COR-L47 (cell line): ENCODE data around the gene FAM124B.
"Not testable (repeated sequence)": the region's sequence is repeated elsewhere in the genome, so short reads cannot be mapped to it uniquely, and the experiment has no call there.

Source experiments
- DNase-seq: peaks from one replicate; lab custom pipeline; 2025; lab: John Stamatoyannopoulos, UW

Gene FAM124B

GRCh38 chr2:224412141-224413015 lies 10.5 kb upstream of the FAM124B start:
- no peak for DNase-seq

- no peak for DNase-seq
These were observed 9.1 kb upstream of the FAM124B start for GRCh38 chr2:224410946-224411561.

DNA sequence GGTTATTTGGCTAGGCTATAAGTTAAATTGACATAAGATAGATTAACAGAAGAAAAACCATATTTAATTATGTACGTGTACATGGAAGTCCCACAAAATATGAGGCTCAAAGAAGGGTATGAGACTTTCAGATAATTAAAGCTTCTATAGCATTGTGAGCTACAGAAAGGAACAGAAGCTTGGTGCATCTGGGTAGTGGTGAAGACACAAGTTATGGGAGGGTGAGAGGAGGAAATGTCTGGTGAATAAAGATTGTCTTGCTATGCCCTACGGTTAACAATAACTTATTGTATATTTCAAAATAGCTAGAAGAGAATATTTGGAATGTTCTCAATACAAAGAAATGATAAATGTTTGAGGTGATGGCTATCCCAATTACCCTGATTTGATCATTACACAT lies 6.8 kb upstream of the FAM124B start:
- no peak for DNase-seq

- no peak for DNase-seq
These were observed 5.4 kb upstream of the FAM124B start for GRCh38 chr2:224407241-224407701.

GRCh38 chr2:224405841-224406370 lies 4.0 kb upstream of the FAM124B start:
- no peak for DNase-seq

DNA sequence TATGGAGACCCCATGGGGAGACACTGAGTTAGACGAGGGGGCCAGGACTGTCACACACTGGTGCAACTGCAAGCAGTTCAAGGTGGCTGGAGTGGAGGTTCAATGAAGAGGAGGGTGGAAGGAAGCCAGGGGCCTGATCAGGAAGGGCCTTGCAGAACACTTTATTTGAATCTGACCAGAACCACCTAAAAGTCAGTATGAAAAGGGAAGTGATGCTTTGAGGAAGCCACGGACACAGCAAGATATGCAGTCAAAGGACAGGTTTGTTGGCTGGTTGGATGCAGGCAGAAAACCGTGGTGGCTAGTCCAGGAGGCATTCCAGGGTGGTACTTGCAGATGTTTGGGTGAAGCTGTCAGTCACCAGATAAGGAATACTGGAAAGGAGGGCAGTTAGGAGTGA lies 3.5 kb upstream of the FAM124B start:
- DNase-seq: no peak

- no peak for DNase-seq
These were observed 2.9 kb upstream of the FAM124B start for GRCh38 chr2:224404796-224405195.

DNA sequence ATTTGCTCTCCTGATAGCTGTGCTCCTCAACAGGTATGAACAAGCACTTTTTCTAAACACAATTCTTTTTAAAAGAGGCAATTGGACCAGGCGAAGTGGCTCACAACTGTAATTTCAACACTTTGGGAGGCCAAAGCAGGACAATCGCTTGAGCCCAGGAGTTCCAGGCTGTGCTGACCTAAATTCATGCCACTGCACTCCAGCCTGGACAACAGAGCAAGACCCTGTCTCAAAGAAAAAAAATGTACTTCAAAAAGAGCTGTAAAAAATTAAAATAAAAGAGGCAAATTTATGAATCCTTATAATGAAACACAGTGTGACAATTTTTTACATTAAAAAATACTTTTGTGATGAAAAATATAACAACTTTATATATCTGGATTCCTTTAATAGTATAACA lies 1.8 kb upstream of the FAM124B start:
- no peak for DNase-seq

- DNase-seq: no peak
These were observed 848 bp downstream of the FAM124B start for GRCh38 chr2:224400886-224401632.

DNA sequence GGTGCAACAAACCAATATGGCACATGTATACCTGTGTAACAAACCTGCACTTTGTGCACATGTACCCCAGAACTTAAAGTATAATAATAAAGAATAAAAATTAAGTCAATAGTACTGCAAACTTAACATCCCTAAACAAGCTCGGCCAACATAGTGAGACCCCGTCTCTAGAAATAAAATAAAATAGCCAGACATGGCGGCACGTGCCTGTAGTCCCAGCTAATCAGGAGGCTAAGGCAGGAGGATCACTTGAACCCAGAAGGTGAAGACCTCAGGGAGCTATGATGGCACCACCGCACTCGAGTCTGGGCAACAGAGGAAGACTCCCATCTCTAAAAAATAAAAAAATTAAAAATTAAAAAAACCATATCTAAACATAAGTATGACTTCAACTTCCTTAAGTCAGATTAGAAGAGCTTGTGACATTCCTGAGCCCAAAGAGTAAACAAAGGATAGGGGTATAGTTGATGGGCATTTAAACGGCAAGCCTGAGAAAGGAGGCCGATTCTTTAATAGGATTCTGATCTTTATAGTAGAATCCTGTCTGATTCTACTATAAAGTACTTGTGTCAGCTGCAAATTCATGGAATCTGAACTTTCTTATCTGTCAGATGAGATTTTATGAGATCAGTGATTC lies 1.6 kb downstream of the FAM124B start:
- DNase-seq: no peak

- DNase-seq: no peak
These were observed 3.6 kb downstream of the FAM124B start for GRCh38 chr2:224398289-224398688.

DNA sequence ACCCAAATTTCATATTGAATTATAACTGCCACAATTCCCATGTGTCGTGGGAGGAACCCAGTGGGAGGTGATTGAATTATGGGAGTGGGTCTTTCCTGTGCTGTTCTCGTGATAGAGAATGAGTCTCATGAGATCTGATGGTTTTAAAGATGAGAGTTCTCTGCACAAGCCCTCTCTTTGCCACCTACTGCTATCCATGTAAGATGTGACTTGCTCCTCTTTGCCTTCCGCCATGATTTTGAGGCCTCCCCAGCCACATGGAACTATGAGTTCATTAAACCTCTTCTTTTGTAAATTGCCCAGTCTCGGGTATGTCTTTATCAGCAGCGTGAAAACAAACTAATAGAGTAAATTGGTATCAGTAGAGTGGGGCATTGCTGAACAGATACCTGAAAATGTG lies 4.8 kb downstream of the FAM124B start:
- not testable (repeated sequence) for DNase-seq

DNA sequence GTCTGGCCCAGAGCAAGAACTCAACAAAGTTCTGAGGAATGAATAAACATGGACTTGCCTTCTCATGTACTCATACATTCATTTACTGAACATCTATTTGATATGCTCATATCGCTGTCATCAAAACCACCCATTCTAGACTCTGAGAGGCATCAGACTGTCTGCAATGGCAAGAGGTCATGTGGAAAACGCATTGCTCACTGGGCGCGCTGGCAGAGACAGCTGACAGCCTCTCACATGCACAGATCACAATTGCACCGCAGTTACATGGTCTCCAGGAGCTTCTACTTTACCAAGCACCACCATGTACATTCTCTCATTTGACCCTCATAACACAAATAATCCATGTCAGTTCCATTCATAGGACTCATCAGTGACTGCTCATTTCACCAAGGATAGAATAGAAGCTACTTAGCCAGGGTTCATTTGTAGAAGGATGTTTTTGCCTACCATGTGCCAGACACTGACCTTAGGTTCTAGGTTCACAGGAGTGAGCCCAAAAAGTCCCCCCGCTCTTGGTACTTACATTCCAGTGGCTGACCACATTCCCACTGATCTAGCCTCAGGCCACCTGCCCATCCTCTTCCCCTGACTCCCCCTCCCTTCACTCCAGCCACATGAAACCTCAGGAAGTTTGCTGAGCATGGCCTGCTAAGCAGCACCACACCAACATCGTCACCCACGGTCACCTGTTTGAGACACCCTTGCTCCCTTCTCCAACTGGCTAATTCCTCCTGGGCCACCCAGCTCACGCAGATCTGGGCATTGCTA lies 6.1 kb downstream of the FAM124B start:
- no peak for DNase-seq

DNA sequence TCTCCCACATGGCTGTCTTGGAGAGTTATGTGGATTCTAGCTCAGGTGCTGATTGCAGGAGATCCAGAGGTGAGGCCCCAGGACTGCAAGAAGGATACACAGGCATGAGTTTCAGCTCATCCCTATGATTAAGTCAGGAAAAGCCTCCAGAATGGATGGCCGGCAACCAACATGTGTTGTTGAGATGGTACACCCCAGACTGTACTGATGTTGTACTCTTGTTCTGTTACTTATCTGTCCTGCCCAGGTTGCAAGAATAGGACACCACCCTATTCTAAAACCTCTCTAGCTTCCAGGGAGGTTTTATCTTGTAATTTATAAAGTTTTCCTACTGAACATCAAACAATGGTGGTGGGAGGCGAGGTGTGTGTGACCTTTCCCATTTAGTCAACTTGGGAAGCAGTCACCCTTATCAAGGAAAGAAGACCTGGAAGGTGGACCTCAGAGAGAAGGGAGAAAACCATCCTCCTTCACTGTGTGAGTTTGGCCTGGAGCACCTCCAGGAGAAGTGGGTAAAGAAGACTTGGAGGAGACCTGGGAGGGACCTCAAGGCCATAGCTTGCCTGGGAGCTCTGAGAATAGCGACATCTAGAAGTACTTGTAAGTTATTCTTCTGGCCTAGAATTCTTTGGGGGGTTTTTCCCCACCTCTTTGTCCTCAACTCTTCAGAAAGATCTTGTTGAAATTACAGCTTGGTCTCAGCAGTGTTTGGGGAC lies 8.6 kb downstream of the FAM124B start:
- no peak for DNase-seq

DNA sequence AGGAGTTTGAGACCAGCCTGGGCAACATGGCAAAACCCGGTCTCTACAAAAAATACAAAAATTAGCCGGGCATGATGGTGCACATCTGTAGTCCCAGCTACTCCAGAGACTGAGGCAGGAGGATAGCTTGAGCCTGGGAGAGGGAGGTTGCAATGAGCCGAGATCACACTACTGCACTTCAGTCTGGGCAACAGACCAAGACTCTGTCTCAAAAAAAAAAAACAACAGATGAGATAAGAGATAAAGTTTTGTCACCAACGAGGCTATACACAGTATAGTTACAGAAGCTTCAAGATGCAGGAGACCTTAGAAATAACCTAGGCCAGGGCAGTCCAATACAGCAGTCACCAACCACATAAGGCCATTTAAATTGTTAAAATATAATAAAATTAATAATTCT lies 9.4 kb downstream of the FAM124B start:
- DNase-seq: no peak

GRCh38 chr2:224389317-224389716 lies 12.6 kb downstream of the FAM124B start:
- DNase-seq: no peak

DNA sequence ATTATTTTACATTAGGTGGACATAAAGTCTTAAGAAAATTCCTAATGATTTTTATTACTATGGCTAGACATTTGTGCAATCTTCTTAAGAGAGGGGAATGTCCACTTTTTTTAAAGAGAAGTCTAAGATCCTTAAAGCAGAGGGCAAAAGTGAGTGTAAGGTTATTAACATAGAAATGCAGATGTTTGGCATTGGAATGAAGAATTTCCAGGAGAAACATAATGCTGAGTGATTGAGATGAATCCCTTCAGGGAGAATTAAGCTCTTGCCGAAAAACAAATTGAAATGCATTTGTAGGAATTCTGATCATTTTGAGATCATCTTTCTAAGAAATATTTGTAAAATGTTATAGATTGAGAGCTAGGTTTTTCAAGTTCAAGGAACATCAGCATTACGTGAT lies 15.0 kb downstream of the FAM124B start:
- DNase-seq: no peak

GRCh38 chr2:224382973-224383555 lies 18.8 kb downstream of the FAM124B start:
- DNase-seq: no peak

- DNase-seq: not testable (repeated sequence)
These were observed 19.6 kb downstream of the FAM124B start for GRCh38 chr2:224382280-224382647.
